Upper lobe of right lung (tissue), 1 donor: ENCODE measurements around the gene CRNKL1. TPM values are rescaled to one million over a fixed set of nuclear protein-coding genes. Genes with fewer than 3 reads are reported as not detected.
A peak's percentile ranks its signal among the peaks of the same experiment; 100 is the strongest.

Source experiments
- ATAC-seq: fragments of 200-7000 bp; cut with Tn5 transposase; one replicate; pipeline ENCODE4 v1.9.1; 2020; ENCODE audit warnings: mild to moderate bottlenecking, moderate library complexity
- DNase-seq: peaks from one replicate; pipeline ENCODE4 v3.0.0-alpha.2; 2020
- H3K27ac ChIP-seq: fragments of 200-600 bp; one replicate; pipeline ENCODE4 v1.8.0; 2022
- H3K27me3 ChIP-seq: fragments of 200-600 bp; one replicate; pipeline ENCODE4 v1.8.0; 2022; ENCODE audit warnings: mild to moderate bottlenecking
- H3K36me3 ChIP-seq: fragments of 200-600 bp; one replicate; pipeline ENCODE4 v1.8.0; 2022
- H3K4me1 ChIP-seq: fragments of 200-600 bp; one replicate; pipeline ENCODE4 v1.8.0; 2022
- H3K4me3 ChIP-seq: fragments of 200-600 bp; one replicate; pipeline ENCODE4 v1.8.0; 2022; ENCODE audit warnings: mild to moderate bottlenecking
- H3K9me3 ChIP-seq: fragments of 200-600 bp; one replicate; pipeline ENCODE4 v1.8.0; 2022
- intact Hi-C: fragments of 100-400 bp; cut with DNase I; formaldehyde crosslinking; loops from one replicate; pipeline ENCODE4 v1.11.0; 2022
- total RNA-seq: library from RNA; stranded (reverse); fragmentation: NEBNext Ultra II Directional; extraction: Animal tissue kit (Norgen Biotek cat#: 25700); gene quantifications from one replicate; pipeline ENCODE4 v1.2.1, GENCODE V29; 2021
- TF ChIP-seq, protein P1 (sequence below): fragments of 200-600 bp; IDR thresholded peaks from one replicate; pipeline ENCODE4 v1.8.0; 2022; ENCODE audit warnings: antibody characterized with exemption
- donor health status: DM: no; HTN: yes; CAD: no; lungs with severe emphysema.

CRNKL1 gene
- total RNA-seq, 1 donor from 2014 or later: 20.2 TPM

DNA sequence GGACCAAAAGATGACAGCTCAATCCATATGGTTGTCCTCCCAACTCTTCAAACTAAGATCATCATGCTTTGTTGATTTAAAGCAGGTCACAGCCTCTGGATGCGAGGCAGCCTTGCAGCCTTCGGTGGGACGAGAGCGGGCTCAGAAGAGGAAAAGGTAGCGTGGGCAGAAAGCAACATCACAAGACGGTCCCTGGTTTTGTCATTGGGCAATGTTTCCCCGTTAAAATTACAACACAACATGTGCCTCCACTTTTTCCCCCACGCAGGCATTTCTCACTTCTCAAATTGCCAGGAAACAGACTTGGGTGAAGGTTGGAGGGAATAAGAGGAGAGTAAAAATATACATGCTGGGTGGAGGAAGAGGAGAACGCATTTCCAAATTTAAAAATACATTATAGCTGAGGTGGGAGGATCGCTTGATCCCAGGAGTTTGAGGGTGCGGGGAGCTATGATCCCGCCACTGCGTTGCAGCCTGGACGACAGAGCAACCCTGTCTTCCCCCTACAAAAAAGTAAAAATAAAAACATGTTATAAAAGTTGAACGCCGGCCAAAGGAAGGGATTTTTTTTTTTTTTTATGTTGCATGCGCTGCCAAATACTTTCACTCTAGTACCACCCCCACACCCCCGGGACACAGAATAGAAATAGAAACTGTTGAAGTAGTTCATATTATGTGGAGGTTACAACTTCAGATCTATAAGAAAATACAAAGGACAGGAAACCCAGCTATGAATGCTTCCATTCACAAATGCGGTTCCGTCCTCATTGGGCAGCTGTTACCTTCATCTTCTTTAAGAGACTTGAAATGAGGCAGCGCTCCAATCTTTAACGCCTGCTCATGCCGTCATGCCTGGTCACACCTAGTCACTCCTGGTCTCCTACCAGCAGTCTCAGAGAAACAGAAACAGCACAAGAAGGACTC is 49.0 kb downstream of the CRNKL1 start:
- DNase-seq: no peak
- peak overlapping the region; percentile 5 for H3K4me3 ChIP-seq
- no peaks in the 10 kb centered on the region for H3K9me3 ChIP-seq
- intact Hi-C loops: no loop called here
- ATAC-seq: peak; percentile 69
- peaks cover 27% of the 10 kb centered on the region for H3K4me1 ChIP-seq
- TF ChIP-seq, protein P1, sequence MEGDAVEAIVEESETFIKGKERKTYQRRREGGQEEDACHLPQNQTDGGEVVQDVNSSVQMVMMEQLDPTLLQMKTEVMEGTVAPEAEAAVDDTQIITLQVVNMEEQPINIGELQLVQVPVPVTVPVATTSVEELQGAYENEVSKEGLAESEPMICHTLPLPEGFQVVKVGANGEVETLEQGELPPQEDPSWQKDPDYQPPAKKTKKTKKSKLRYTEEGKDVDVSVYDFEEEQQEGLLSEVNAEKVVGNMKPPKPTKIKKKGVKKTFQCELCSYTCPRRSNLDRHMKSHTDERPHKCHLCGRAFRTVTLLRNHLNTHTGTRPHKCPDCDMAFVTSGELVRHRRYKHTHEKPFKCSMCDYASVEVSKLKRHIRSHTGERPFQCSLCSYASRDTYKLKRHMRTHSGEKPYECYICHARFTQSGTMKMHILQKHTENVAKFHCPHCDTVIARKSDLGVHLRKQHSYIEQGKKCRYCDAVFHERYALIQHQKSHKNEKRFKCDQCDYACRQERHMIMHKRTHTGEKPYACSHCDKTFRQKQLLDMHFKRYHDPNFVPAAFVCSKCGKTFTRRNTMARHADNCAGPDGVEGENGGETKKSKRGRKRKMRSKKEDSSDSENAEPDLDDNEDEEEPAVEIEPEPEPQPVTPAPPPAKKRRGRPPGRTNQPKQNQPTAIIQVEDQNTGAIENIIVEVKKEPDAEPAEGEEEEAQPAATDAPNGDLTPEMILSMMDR: no peak
- H3K27me3 ChIP-seq: no peaks in the 10 kb centered on the region
- peaks cover 47% of the 10 kb centered on the region for H3K36me3 ChIP-seq
- peak overlapping the region; percentile 72 for H3K27ac ChIP-seq

- ATAC-seq (peak; percentile 61), DNase-seq (no peak)
- TF ChIP-seq, protein P1: no peak
- Histone ChIP-seq H3K4me1 (peaks cover 27% of the 10 kb centered on the region), H3K36me3 (peaks cover 56% of the 10 kb centered on the region), H3K9me3 (no peaks in the 10 kb centered on the region), H3K27me3 (no peaks in the 10 kb centered on the region), H3K27ac (peak overlapping the region; percentile 72), H3K4me3 (no peak overlapping the region)
- intact Hi-C loops: no loop called here
These were observed 49.9 kb downstream of the CRNKL1 start for GRCh38 chr20:20002101-20002998.

DNA sequence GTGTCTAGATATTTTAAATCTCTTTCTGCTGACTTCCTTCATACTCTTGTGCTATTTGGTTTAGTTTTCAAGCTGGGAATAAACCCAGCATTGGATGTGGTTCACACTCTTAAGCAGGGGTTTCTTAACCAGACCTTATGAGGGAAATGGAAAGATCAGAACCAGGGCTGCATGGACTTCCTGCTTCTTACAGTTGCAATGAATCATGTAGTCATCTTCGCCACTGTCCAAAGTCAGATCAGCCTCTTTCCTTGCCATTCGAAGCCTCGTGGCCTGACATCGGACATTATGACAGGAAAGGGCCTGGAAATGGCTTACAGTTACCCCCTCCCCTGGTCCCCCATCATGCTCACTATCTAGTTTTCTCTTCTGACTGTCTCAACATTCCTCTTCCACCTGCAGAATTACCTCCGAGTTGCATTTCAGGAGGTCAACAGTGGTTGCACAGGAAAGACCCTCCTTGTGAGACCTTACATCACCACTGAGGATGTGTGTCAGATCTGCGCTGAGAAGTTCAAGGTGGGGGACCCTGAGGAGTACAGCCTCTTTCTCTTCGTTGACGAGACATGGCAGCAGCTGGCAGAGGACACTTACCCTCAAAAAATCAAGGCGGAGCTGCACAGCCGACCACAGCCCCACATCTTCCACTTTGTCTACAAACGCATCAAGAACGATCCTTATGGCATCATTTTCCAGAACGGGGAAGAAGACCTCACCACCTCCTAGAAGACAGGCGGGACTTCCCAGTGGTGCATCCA is 51.9 kb downstream of the CRNKL1 start:
- Histone ChIP-seq H3K36me3 (peaks cover 75% of the 10 kb centered on the region), H3K27me3 (no peaks in the 10 kb centered on the region), H3K27ac (no peak overlapping the region), H3K4me1 (peaks cover 37% of the 10 kb centered on the region), H3K9me3 (no peaks in the 10 kb centered on the region), H3K4me3 (no peak overlapping the region)
- DNase-seq (no peak), ATAC-seq (peak; percentile 52)
- TF ChIP-seq, protein P1: no peak
- intact Hi-C loops: no loop called here

GRCh38 chr20:19998990-19999705 is 53.1 kb downstream of the CRNKL1 start:
- no peak for ATAC-seq
- intact Hi-C loops: loop anchor here (10.0 kb wide), 2 partner anchors 214 to 304 kb away; no protein-coding TSS in a partner anchor
- Histone ChIP-seq H3K27me3 (no peaks in the 10 kb centered on the region), H3K36me3 (peaks cover 82% of the 10 kb centered on the region), H3K4me3 (no peak overlapping the region), H3K4me1 (peaks cover 44% of the 10 kb centered on the region), H3K27ac (no peak overlapping the region), H3K9me3 (no peaks in the 10 kb centered on the region)
- TF ChIP-seq, protein P1: no peak
- DNase-seq: no peak
